ENCODE measurements around the gene LRRC3.

- no peak for TF ChIP-seq CTCF (IDR thresholded peaks at IDR 0.05)
- TF ChIP-seq POLR2A (IDR thresholded peaks at IDR 0.05) = no peak
These were observed 21.8 kb downstream of the LRRC3 start for GRCh38 chr21:44477131-44477530.

All from adrenal gland (tissue), 5 donors.